Smooth muscle cell (in vitro differentiated cells): ENCODE measurements around the gene MTFP1. TPM values are rescaled to one million over a fixed set of nuclear protein-coding genes. Genes with fewer than 3 reads are reported as not detected.
"Not testable (repeated sequence)": the region's sequence is repeated elsewhere in the genome, so short reads cannot be mapped to it uniquely, and the experiment has no call there.

Experiments used
- DNase-seq: peaks from one replicate; lab custom pipeline; 2025; ENCODE audit not compliant: unreplicated experiment; lab: John Stamatoyannopoulos, UW
- H2AFZ ChIP-seq: fragments of 200-600 bp; sonication (generic); 2 replicates; pipeline ENCODE4 v1.6.0; 2016; ENCODE audit warnings: antibody characterized with exemption, low read depth, mild to moderate bottlenecking
- H3F3A ChIP-seq: fragments of 200-600 bp; sonication (generic); 2 replicates; pipeline ENCODE4 v1.6.0; 2017; ENCODE audit warnings: antibody characterized with exemption, low read depth
- H3K27ac ChIP-seq: fragments of 200-600 bp; sonication (generic); 2 replicates; pipeline ENCODE4 v1.5.1; 2016; ENCODE audit warnings: low read depth, mild to moderate bottlenecking
- H3K27me3 ChIP-seq: fragments of 200-600 bp; sonication (generic); 2 replicates; pipeline ENCODE4 v1.6.1; 2016; ENCODE audit warnings: low read depth, mild to moderate bottlenecking
- H3K36me3 ChIP-seq: fragments of 200-600 bp; sonication (generic); 2 replicates; pipeline ENCODE4 v1.5.1; 2016; ENCODE audit warnings: low read depth
- H3K4me1 ChIP-seq: fragments of 200-600 bp; sonication (generic); 2 replicates; pipeline ENCODE4 v1.5.1; 2016; ENCODE audit warnings: low read depth
- H3K4me2 ChIP-seq: fragments of 200-600 bp; sonication (generic); 2 replicates; pipeline ENCODE4 v1.6.0; 2016; ENCODE audit warnings: mild to moderate bottlenecking
- H3K4me3 ChIP-seq: fragments of 200-600 bp; sonication (generic); 2 replicates; pipeline ENCODE4 v1.5.1; 2016; ENCODE audit warnings: mild to moderate bottlenecking
- H3K79me2 ChIP-seq: fragments of 200-600 bp; sonication (generic); 2 replicates; pipeline ENCODE4 v1.6.0; 2016; ENCODE audit warnings: low read depth, mild to moderate bottlenecking
- H3K9ac ChIP-seq: fragments of 200-600 bp; sonication (generic); 2 replicates; pipeline ENCODE4 v1.6.0; 2016; ENCODE audit warnings: low read depth
- H3K9me3 ChIP-seq: fragments of 200-600 bp; sonication (generic); replicated peaks from 2 replicates; pipeline ENCODE4 v1.5.1; 2016; ENCODE audit warnings: low read depth
- H4K20me1 ChIP-seq: fragments of 200-600 bp; sonication (generic); 2 replicates; pipeline ENCODE4 v1.6.0; 2016; ENCODE audit warnings: low read depth
- WGBS: methylation state at CpG from one replicate; pipeline ENCODE4 v1.1.7; 2016; ENCODE audit warnings: low lambda C conversion rate; 5-methylcytosine and 5-hydroxymethylcytosine counted together
- polyA plus RNA-seq: library from polyadenylated mRNA; unstranded; fragments of >200 nt; fragmentation: Nextera tagmentation; extraction: Ambion mirVana; gene quantifications from 2 replicates; pipeline ENCODE4 v1.2.1, GENCODE V29; 2016
- total RNA-seq: library from RNA; depleted of rRNA; stranded (reverse); fragments of >200 nt; gene quantifications from 2 replicates; pipeline ENCODE4 v1.2.3, GENCODE V29; 2014
- TF ChIP-seq, protein P1 (sequence below): fragments of 200-600 bp; sonication (generic); IDR thresholded peaks from 2 replicates; pipeline ENCODE4 v1.5.1; 2017; ENCODE audit warnings: borderline replicate concordance, mild to moderate bottlenecking, antibody characterized with exemption; ENCODE audit not compliant: insufficient read depth, poor library complexity, severe bottlenecking

Gene MTFP1
- total and polyA plus RNA-seq, 2 experiments from 2014 or later = 14.4 to 30.9 TPM

DNA sequence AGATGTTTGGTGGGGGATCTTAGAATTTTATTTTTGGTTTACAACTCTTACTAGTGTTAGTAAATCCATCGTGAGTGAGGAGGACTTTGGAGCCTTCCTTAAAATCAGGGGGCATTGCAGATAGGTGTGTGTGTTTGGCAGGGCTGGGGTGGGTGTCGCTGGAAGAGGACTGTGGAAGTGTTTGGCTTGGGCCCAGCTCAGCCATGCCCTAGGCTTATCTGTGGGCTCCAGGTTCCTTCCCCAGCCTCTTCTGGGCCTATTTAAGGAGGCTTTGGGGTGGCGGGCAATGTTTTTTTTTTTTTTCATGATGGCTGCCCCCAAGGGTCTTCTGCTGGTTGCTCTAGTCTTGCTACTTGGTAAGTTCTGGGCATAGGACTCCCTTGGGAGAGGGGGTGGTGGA, 22.1 kb downstream of the MTFP1 start:
- H2AFZ ChIP-seq = no peak overlapping the region
- H3K36me3 ChIP-seq = no peaks in the 10 kb centered on the region
- no peak for DNase-seq
- no peaks in the 10 kb centered on the region for H4K20me1 ChIP-seq
- H3K9ac ChIP-seq = no peak overlapping the region
- H3K27me3 ChIP-seq = no peaks in the 10 kb centered on the region
- WGBS = 85% methylated on average over 3 of the region's 3 CpGs
- H3K4me2 ChIP-seq = no peak overlapping the region
- H3K4me3 ChIP-seq = no peak overlapping the region
- no peaks in the 10 kb centered on the region for H3K4me1 ChIP-seq
- no peaks in the 10 kb centered on the region for H3F3A ChIP-seq
- H3K27ac ChIP-seq = no peak overlapping the region
- TF ChIP-seq, protein P1, sequence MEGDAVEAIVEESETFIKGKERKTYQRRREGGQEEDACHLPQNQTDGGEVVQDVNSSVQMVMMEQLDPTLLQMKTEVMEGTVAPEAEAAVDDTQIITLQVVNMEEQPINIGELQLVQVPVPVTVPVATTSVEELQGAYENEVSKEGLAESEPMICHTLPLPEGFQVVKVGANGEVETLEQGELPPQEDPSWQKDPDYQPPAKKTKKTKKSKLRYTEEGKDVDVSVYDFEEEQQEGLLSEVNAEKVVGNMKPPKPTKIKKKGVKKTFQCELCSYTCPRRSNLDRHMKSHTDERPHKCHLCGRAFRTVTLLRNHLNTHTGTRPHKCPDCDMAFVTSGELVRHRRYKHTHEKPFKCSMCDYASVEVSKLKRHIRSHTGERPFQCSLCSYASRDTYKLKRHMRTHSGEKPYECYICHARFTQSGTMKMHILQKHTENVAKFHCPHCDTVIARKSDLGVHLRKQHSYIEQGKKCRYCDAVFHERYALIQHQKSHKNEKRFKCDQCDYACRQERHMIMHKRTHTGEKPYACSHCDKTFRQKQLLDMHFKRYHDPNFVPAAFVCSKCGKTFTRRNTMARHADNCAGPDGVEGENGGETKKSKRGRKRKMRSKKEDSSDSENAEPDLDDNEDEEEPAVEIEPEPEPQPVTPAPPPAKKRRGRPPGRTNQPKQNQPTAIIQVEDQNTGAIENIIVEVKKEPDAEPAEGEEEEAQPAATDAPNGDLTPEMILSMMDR = no peak
- no peaks in the 10 kb centered on the region for H3K9me3 ChIP-seq
- no peaks in the 10 kb centered on the region for H3K79me2 ChIP-seq

DNA sequence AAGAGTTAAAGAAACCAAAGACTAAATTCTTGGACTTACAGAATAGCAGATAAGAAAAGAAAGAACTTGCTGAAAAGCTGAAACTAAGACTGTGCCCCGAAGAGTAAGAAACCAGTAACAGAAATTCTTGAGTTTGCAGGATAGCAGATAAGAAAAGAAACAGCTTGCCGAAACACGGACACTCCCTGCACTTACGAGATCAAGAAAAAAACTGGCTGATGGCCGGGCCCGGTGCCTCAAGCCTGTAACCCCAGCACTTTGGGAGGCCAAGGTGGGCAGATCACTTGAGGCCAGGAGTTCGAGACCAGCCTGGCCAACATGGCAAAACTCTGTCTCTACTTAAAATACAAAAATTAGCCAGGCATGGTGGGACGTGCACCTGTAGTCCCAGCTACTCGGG, 25.9 kb downstream of the MTFP1 start:
- not testable (repeated sequence) for H3K36me3 ChIP-seq, H3K27ac ChIP-seq, H3K9ac ChIP-seq, H3K79me2 ChIP-seq, H2AFZ ChIP-seq, H3K9me3 ChIP-seq, H3F3A ChIP-seq, H3K4me2 ChIP-seq, H4K20me1 ChIP-seq, H3K4me1 ChIP-seq, DNase-seq, H3K4me3 ChIP-seq, H3K27me3 ChIP-seq
- 57% methylated on average over 9 of the region's 9 CpGs for WGBS

DNA sequence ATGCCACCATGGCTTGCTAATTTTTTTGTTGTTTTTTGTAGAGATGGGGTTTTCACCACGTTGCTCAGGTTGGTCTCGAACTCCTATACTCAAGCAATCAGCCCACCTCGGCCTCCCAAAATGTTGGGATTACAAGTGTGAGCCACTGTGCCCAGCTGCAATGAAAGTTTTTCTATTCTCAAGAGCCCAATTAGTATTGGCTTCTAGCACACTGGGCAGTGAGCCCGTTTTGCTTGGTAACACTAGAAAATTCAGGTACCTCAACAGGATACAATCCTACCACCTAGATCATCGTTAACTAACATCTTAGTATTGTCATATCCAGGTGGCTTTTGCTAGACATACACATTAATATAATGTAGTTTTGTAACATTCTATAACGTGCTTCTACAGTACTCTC, 27.3 kb downstream of the MTFP1 start:
- Histone ChIP-seq H3F3A (no peaks in the 10 kb centered on the region), H4K20me1 (no peaks in the 10 kb centered on the region), H2AFZ (no peak overlapping the region), H3K79me2 (no peaks in the 10 kb centered on the region), H3K9ac (no peak overlapping the region), H3K4me1 (no peaks in the 10 kb centered on the region), H3K9me3 (no peaks in the 10 kb centered on the region), H3K36me3 (no peaks in the 10 kb centered on the region), H3K4me3 (no peak overlapping the region), H3K27ac (no peak overlapping the region), H3K4me2 (no peak overlapping the region), H3K27me3 (no peaks in the 10 kb centered on the region)
- DNase-seq = no peak
- TF ChIP-seq, protein P1 = no peak
- 84% methylated on average over 6 of the region's 6 CpGs for WGBS

DNA sequence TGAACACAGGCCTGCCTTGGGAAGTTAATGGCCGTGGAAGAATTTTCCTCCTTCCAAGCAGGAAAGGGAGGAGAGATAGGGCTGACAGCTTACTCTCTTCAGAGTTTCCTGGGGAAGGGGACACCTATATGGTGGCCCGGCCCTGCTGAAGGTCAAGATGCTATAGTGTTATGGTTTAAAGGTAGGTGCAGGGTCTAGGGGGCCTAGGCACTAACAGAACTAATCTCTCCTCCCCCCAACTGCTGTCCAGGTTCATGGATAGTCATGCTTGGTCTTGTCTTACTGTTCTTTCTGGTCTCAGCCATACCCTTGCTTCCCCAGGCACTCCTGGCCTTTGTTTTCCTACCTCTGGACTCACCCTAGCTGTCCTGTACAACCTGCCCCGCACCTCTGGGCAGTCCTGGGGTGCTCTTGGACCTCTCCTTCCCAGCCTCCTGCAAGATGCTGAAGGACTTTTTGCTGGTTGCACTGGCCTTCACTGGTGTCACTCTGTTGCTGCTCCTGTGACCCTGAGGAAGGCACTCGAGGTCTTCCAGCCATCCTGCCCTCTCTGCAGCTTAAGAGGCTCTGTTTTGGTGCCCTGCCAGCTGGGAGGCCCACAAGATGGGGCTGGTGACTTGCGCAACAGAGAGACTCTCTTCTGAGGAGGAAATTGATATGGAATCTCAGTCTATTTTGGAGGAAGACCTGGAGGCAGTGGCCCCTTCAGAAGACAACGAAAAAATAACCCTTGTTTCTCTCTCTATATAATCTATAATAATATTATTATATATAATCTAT, 28.4 kb downstream of the MTFP1 start:
- no peak for DNase-seq
- H2AFZ ChIP-seq = no peak overlapping the region
- H3K36me3 ChIP-seq = no peaks in the 10 kb centered on the region
- H3K27me3 ChIP-seq = no peaks in the 10 kb centered on the region
- H3K9me3 ChIP-seq = no peaks in the 10 kb centered on the region
- H3K4me1 ChIP-seq = no peaks in the 10 kb centered on the region
- no peak overlapping the region for H3K9ac ChIP-seq
- H3K27ac ChIP-seq = no peak overlapping the region
- no peak overlapping the region for H3K4me2 ChIP-seq
- TF ChIP-seq, protein P1 = no peak
- H3K79me2 ChIP-seq = no peaks in the 10 kb centered on the region
- H3F3A ChIP-seq = no peaks in the 10 kb centered on the region
- no peaks in the 10 kb centered on the region for H4K20me1 ChIP-seq
- no peak overlapping the region for H3K4me3 ChIP-seq
- WGBS = 78% methylated on average over 6 of the region's 6 CpGs
